ENCODE results near the gene SLX4IP.

GRCh38 chr20:10447028-10447427 is 11.9 kb downstream of the SLX4IP start:
- TF ChIP-seq CTCF (IDR thresholded peaks at IDR 0.05) (no peak), POLR2A (IDR thresholded peaks at IDR 0.05) (no peak), POLR2AphosphoS5 (IDR thresholded peaks at IDR 0.05) (no peak), EP300 (IDR thresholded peaks at IDR 0.05) (no peak)
